Measurements from ENCODE around the gene CFAP251. TPM values are rescaled to one million over a fixed set of nuclear protein-coding genes. Genes with fewer than 3 reads are reported as not detected.

The CFAP251 gene
- total RNA-seq, 1 donor from 2014 or later, result 16.5 TPM

- DNase-seq (ENCODE audit: low read depth), result no peak
Observed at GRCh38 chr12:122003651-122004611, 85.5 kb downstream of the CFAP251 start.

GRCh38 chr12:122004633-122005071 lies 86.3 kb downstream of the CFAP251 start:
- DNase-seq (ENCODE audit: low read depth), result no peak

GRCh38 chr12:122005252-122005776 lies 86.9 kb downstream of the CFAP251 start:
- DNase-seq (ENCODE audit: low read depth), result no peak

GRCh38 chr12:122006186-122006926 lies 88.0 kb downstream of the CFAP251 start:
- DNase-seq (ENCODE audit: low read depth), result no peak

GRCh38 chr12:122009741-122010140 lies 91.3 kb downstream of the CFAP251 start:
- no peak for DNase-seq (ENCODE audit: low read depth)

- no peak for DNase-seq (ENCODE audit: low read depth)
Observed at GRCh38 chr12:122012184-122012583, 93.8 kb downstream of the CFAP251 start.

GRCh38 chr12:122013136-122013535 lies 94.7 kb downstream of the CFAP251 start:
- no peak for DNase-seq (ENCODE audit: low read depth)

- no peak for DNase-seq (ENCODE audit: low read depth)
Observed at GRCh38 chr12:122013791-122014590, 95.6 kb downstream of the CFAP251 start.

- no peak for DNase-seq (ENCODE audit: low read depth)
Observed at GRCh38 chr12:122014781-122015180, 96.4 kb downstream of the CFAP251 start.

GRCh38 chr12:122018457-122018856 lies 100.1 kb downstream of the CFAP251 start:
- no peak for DNase-seq (ENCODE audit: low read depth)

GRCh38 chr12:122018937-122019336 lies 100.5 kb downstream of the CFAP251 start:
- DNase-seq (ENCODE audit: low read depth), result no peak

GRCh38 chr12:122020795-122021192 lies 102.4 kb downstream of the CFAP251 start:
- DNase-seq (ENCODE audit: low read depth), result no peak

GRCh38 chr12:122021193-122021821 lies 102.9 kb downstream of the CFAP251 start:
- no peak for DNase-seq (ENCODE audit: low read depth)

- no peak for DNase-seq (ENCODE audit: low read depth)
Observed at GRCh38 chr12:122021822-122022392, 103.5 kb downstream of the CFAP251 start, which contains the start of gene BCL7A. BCL7A (plus strand) TSS chr12:122021884; CDS start chr12:122022092, 208 bp downstream.

- no peak for DNase-seq (ENCODE audit: low read depth)
Observed at GRCh38 chr12:122022393-122023338, 104.3 kb downstream of the CFAP251 start.

GRCh38 chr12:122023339-122024131 lies 105.1 kb downstream of the CFAP251 start:
- DNase-seq (ENCODE audit: low read depth), result peak; percentile 51

- DNase-seq (ENCODE audit: low read depth), result peak; percentile 92
Observed at GRCh38 chr12:122024132-122024785, 105.9 kb downstream of the CFAP251 start.

GRCh38 chr12:122026706-122027333 lies 108.4 kb downstream of the CFAP251 start:
- no peak for DNase-seq (ENCODE audit: low read depth)

All from renal cortical epithelial cell (primary cell).